ENCODE results near the gene ZNF182. TPM values are rescaled to one million over a fixed set of nuclear protein-coding genes. Genes with fewer than 3 reads are reported as not detected.

The ZNF182 gene
- total and polyA plus RNA-seq, 9 of the 15 experiments (the other 6 are each of a cell fraction or from before 2014, with no cell fraction given) = 0.59 to 5.0 (median 3.9) TPM

- TF ChIP-seq ZNF277 (CRISPR knock-in tag; IDR thresholded peaks at IDR 0.05; ENCODE audit: borderline replicate concordance) = no peak
- TF ChIP-seq TRIM24 (IDR thresholded peaks at IDR 0.05) = 0 out of 4 replicates have a peak, but pooled peaks of 1 of the 2 experiments have one; percentile 21
- peak; percentile 62; the same call in 1 of the 2 replicates for TF ChIP-seq PHF8 (IDR thresholded peaks at IDR 0.05; ENCODE audit: borderline replicate concordance, low read length)
- TF ChIP-seq POLR2AphosphoS5 (IDR thresholded peaks at IDR 0.05; ENCODE audit: control insufficient read depth, insufficient read depth, low read depth, low read length) = peak; percentile 71
- TF ChIP-seq TCF15 (CRISPR knock-in tag; IDR thresholded peaks at IDR 0.05) = no peak
- no peak for TF ChIP-seq USF1 (CRISPR knock-in tag; IDR thresholded peaks at IDR 0.05)
- no peak for TF ChIP-seq PBX2 (CRISPR knock-in tag; IDR thresholded peaks at IDR 0.05; ENCODE audit: low read depth)
- TF ChIP-seq PBX2 (tag; conservative IDR thresholded peaks at IDR 0.05; ENCODE audit: low read depth) = no peak
- no peak for TF ChIP-seq CTCF (IDR thresholded peaks at IDR 0.05 in 2 of 3, conservative IDR thresholded peaks at IDR 0.05 in 1 of 3; ENCODE audit: insufficient read depth in 2 of 3, low read depth in 1 of 3, low read length in 3 of 3)
- peak; percentile 56; the same call in 1 of the 2 replicates for TF ChIP-seq CC2D1A (IDR thresholded peaks at IDR 0.05)
- TF ChIP-seq HDAC2 (IDR thresholded peaks at IDR 0.05) = 0 out of 2 replicates have a peak, but pooled peaks have one; percentile 21
- TF ChIP-seq GTF2E2 (tag; IDR thresholded peaks at IDR 0.05) = no peak
- peak; percentile 84 for TF ChIP-seq MEIS2 (IDR thresholded peaks at IDR 0.05; ENCODE audit: partially characterized antibody)
- no peak for TF ChIP-seq TEAD2 (tag; IDR thresholded peaks at IDR 0.05)
- no peak for TF ChIP-seq CEBPZ (IDR thresholded peaks at IDR 0.05; ENCODE audit: borderline replicate concordance, low read depth, low read length)
- no peak for TF ChIP-seq PURB (CRISPR knock-in tag; IDR thresholded peaks at IDR 0.05; ENCODE audit: low read depth)
- TF ChIP-seq LARP7 (IDR thresholded peaks at IDR 0.05) = no peak
Measured at GRCh38 chrX:48003758-48004457, at the start of gene ZNF182 (continued).

Measured in K562 (cell line).